GM12891 (cell line): ENCODE results near the gene GORASP1.

ENCODE experiments used
- DNase-seq: peaks from one replicate; pipeline ENCODE4 v3.0.0; 2011; ENCODE audit warnings: low spot score; ENCODE audit not compliant: insufficient read length
- FAIRE-seq: peaks from 2 replicates; lab custom pipeline; 2011; peaks lifted over from hg19 to GRCh38; lab: Jason Lieb, UNC
- PAX5 ChIP-seq: IDR thresholded peaks from 2 replicates; pipeline ENCODE4 v1.6.1; 2011; ENCODE audit warnings: low read length, moderate library complexity, mild to moderate bottlenecking; ENCODE audit not compliant: insufficient read depth, severe bottlenecking
- POLR2A ChIP-seq: IDR thresholded peaks from 2 replicates; pipeline ENCODE4 v1.6.1; 2011; ENCODE audit warnings: low read depth, low read length, control low read depth
- POLR2AphosphoS5 ChIP-seq: IDR thresholded peaks from 2 replicates; pipeline ENCODE4 v1.6.1; 2011; ENCODE audit warnings: low read depth, low read length, control low read depth
- POU2F2 ChIP-seq: IDR thresholded peaks from 2 replicates; pipeline ENCODE4 v1.6.1; 2011; ENCODE audit warnings: low read depth, mild to moderate bottlenecking, control low read depth, low read length, moderate library complexity
- SPI1 ChIP-seq: IDR thresholded peaks from 2 replicates; pipeline ENCODE4 v1.6.1; 2011; ENCODE audit warnings: low read depth, low read length, control low read depth
- TAF1 ChIP-seq: IDR thresholded peaks from 2 replicates; pipeline ENCODE4 v1.6.1; 2011; ENCODE audit warnings: low read depth, low read length, control low read depth

GORASP1 gene

GRCh38 chr3:39112113-39112512, 4.7 kb upstream of the GORASP1 start:
- FAIRE-seq (no peak), DNase-seq (no peak)
- no peak for TF ChIP-seq POU2F2
- TF ChIP-seq POLR2AphosphoS5: no peak
- no peak for TF ChIP-seq TAF1
- TF ChIP-seq PAX5: no peak
- no peak for TF ChIP-seq POLR2A
- TF ChIP-seq SPI1: no peak

DNA sequence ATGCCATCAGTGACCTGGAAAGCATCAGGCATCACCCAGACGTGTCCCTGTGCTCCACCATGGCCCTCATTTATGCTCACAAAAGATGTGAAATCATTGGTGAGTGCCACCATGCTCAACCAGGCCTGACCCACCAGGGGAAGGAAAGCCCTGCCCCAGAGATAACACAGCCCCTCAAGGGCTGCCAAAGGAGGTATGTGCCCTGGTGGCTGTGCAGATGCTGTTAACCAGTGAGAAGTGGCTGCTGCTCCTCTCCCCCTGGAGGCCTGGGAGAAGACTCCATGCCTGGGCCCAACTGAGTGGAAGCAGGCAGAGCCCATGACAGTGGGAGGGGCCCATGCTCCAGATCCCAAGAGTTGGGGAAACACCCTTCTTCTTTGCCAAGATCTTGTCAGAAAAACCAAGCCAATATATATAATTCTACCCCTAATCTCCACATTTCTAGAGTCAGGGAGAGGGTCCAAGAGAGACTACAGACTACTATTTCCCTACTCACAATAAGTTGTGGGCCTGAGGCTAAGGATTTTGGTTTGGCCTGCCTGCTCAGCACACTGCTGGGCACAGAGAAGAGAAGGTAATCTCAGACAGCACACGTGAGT, 2.7 kb upstream of the GORASP1 start:
- TF ChIP-seq TAF1 (no peak), SPI1 (no peak), POLR2A (no peak), POLR2AphosphoS5 (no peak), PAX5 (no peak), POU2F2 (no peak)
- no peak for FAIRE-seq
- no peak for DNase-seq

GRCh38 chr3:39109086-39109485, 1.7 kb upstream of the GORASP1 start:
- no peak for TF ChIP-seq SPI1
- no peak for TF ChIP-seq POU2F2
- TF ChIP-seq PAX5: no peak
- TF ChIP-seq POLR2A: no peak
- TF ChIP-seq POLR2AphosphoS5: no peak
- TF ChIP-seq TAF1: no peak
- DNase-seq (no peak), FAIRE-seq (no peak)

DNA sequence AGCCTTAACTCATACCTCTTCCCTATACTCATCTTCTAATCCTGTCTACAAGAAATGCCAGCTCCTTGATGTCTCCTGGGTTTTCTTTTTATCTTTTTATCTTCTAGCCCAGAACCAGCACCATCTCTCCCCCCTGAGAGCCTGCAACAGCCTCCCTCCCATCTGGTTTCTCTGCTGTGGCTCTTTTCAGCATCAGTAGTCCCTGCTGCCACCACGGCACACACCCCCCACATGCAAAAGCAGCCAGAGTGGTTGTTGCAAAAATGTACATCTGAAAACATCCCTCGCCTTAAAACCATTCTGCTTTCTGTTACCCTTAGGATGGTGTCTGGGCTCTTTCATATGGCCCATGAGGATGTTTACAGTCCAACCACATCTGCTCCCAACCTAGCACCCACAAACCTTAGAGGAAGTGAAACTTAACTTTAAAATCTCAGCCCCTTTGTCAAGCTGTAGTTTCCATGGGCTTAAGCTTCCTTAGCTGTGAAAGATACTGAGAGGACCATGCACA, 828 bp upstream of the GORASP1 start:
- TF ChIP-seq PAX5 (no peak), TAF1 (no peak), SPI1 (peak; percentile 99), POLR2AphosphoS5 (no peak), POU2F2 (peak; percentile 40; the same call in 1 of the 2 replicates), POLR2A (no peak)
- DNase-seq (peak; percentile 66), FAIRE-seq (peak; percentile 82)

DNA sequence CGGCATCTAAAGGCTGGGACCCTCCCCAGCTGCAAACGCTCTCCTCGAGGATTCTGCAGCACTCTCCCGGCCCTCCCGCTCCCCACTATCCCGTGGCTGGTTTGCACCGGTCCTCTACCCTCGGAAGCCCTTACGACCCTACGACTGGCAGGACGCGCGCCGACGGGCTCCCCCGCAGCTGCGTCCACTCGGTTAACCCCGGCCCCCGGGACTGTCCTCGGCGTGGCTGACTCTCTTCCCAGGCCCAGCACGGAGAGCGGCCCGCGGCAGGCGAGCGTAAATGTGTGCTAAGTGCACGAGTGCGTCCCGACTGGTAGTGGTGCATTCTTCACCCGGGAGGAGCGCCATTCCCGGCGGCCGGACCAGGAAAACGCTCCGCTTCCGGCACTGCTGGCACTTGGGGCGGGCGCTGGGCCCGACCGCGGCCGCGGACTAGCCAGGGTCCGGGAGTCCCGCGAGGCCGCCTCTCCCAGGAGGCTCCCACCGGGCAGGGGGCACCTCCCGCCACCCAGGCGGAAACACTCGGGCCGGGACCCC, 508 bp downstream of the GORASP1 start:
- DNase-seq (peak; percentile 37), FAIRE-seq (no peak)
- TF ChIP-seq POLR2A (no peak), POLR2AphosphoS5 (no peak), SPI1 (no peak), PAX5 (no peak), TAF1 (no peak), POU2F2 (no peak)

GRCh38 chr3:39106281-39106811, 1.1 kb downstream of the GORASP1 start:
- FAIRE-seq (no peak), DNase-seq (no peak)
- TF ChIP-seq PAX5 (no peak), POU2F2 (no peak), TAF1 (no peak), SPI1 (no peak)

- FAIRE-seq (no peak), DNase-seq (no peak)
- TF ChIP-seq POU2F2: no peak
Measured at GRCh38 chr3:39105687-39106063, 1.8 kb downstream of the GORASP1 start.

- FAIRE-seq (no peak), DNase-seq (no peak)
- TF ChIP-seq PAX5: no peak
- no peak for TF ChIP-seq POU2F2
- TF ChIP-seq POLR2AphosphoS5: no peak
- no peak for TF ChIP-seq POLR2A
- no peak for TF ChIP-seq SPI1
- no peak for TF ChIP-seq TAF1
Measured at GRCh38 chr3:39104961-39105686, 2.3 kb downstream of the GORASP1 start.

- FAIRE-seq (no peak), DNase-seq (no peak)
- no peak for TF ChIP-seq PAX5
- no peak for TF ChIP-seq TAF1
- TF ChIP-seq POLR2A: no peak
- no peak for TF ChIP-seq POLR2AphosphoS5
- TF ChIP-seq SPI1: no peak
- TF ChIP-seq POU2F2: no peak
Measured at GRCh38 chr3:39103791-39104552, 3.5 kb downstream of the GORASP1 start.
